ENCODE measurements around the gene ART1. TPM values are rescaled to one million over a fixed set of nuclear protein-coding genes. Genes with fewer than 3 reads are reported as not detected.
A peak's percentile ranks its signal among the peaks of the same experiment; 100 is the strongest.

The ART1 gene
- total and polyA plus RNA-seq, 2 of the 8 experiments (the other 6 are each of a cell fraction or from before 2014, with no cell fraction given) = not detected

DNA sequence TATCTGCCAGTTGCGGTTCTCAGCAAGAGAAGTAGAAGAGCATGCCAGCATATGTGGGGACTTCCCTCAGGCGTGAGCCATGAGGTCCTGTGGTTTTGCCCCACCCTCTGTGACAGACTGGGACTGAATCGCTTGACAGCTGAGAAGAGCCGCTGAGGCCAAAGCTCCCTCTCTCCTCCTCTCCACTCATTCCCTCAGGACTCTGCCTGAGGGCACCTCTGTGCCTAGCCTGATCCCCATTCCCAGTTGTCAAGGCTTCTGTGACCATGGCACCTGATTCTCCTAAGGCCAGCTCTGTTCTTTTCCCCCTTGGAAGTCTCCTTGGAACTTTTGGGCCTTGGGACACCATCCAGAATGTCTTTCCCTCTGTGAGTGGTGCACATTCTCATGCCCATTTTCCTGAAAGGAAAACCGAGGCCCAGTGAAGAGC lies 30.2 kb upstream of the ART1 start:
- no peak overlapping the region for H2BK120ac ChIP-seq (replicated peaks; ENCODE audit: low read depth, low read length)
- H3K36me3 ChIP-seq (ENCODE audit: control insufficient read depth in 2 of 4, insufficient read depth in 4 of 4, low read length in 3 of 4) = no peaks in the 10 kb centered on the region
- ChIA-PET POLR2A (ENCODE audit: partially characterized antibody) (no interaction called here), CTCF (ENCODE audit: partially characterized antibody) (interaction anchor here (1.0 to 1.6 kb wide), 5 partner anchors 11 to 234 kb away, joined by 3 to 5 read pairs (median 4); no protein-coding TSS in a partner anchor)
- H3K9me3 ChIP-seq (ENCODE audit: insufficient read depth in 2 of 2, low read depth in 1 of 2, low read length in 1 of 2) = 0 out of 4 replicates have a peak, but pooled peaks cover 0 to 3% of the 10 kb centered on the region in 2 experiments
- no peak overlapping the region for H3K56ac ChIP-seq (replicated peaks; ENCODE audit: insufficient read length, low read depth, low read length)
- 97% methylated on average over 5 of the region's 5 CpGs; no CpG with 5 or more reads in 1 of the 2 experiments for WGBS, 2 experiments (ENCODE audit: extremely low coverage in 1 of 2, insufficient coverage in 1 of 2, insufficient read length in 1 of 2, insufficient replicate concordance in 2 of 2, low coverage in 1 of 2, low lambda C conversion rate in 2 of 2, missing lambda C conversion rate in 1 of 2)
- H4K8ac ChIP-seq (ENCODE audit: extremely low read depth, insufficient read depth, low read length) = no peak overlapping the region
- no peaks in the 10 kb centered on the region for H4K20me1 ChIP-seq (replicated peaks in 1 of 2; ENCODE audit: control insufficient read depth in 1 of 2, insufficient read depth in 2 of 2, low read length in 2 of 2)
- H3K23me2 ChIP-seq (ENCODE audit: low read depth, low read length) = no peaks in the 10 kb centered on the region; the same call in 1 of the 2 replicates
- H3K18ac ChIP-seq (ENCODE audit: extremely low read depth, low read length) = no peak overlapping the region
- H3K4me1 ChIP-seq (replicated peaks in 1 of 4; ENCODE audit: control insufficient read depth in 3 of 4, insufficient read depth in 4 of 4, low read length in 3 of 4) = peaks cover 0 to 2% (median 0%) of the 10 kb centered on the region in 4 experiments; a peak in 3 of 7 replicates
- no peaks in the 10 kb centered on the region for H3K79me1 ChIP-seq (ENCODE audit: low read depth, low read length)
- no peaks in the 10 kb centered on the region for H3K79me2 ChIP-seq (ENCODE audit: control insufficient read depth in 1 of 2, insufficient read depth in 2 of 2, low read length in 2 of 2)
- no peak overlapping the region for H3K4ac ChIP-seq (replicated peaks; ENCODE audit: insufficient read length, low read depth, low read length)
- H2BK5ac ChIP-seq (ENCODE audit: low read depth, low read length) = no peak overlapping the region; the same call in 1 of the 2 replicates
- H3K27ac ChIP-seq (ENCODE audit: low read depth, low read length) = no peak overlapping the region
- FAIRE-seq (no peak), DNase-seq (ENCODE audit: low read depth in 1 of 2, low spot score in 2 of 2) (no peak)
- H2BK20ac ChIP-seq (ENCODE audit: low read length) = 0 out of 2 replicates have a peak overlapping the region, but pooled peaks have one; percentile 13
- no peak overlapping the region for H2AFZ ChIP-seq (ENCODE audit: low read length)
- TF ChIP-seq SP1 (IDR thresholded peaks at IDR 0.05; ENCODE audit: low read depth, low read length) = no peak
- no peak for TF ChIP-seq RAD21 (IDR thresholded peaks at IDR 0.05 in 1 of 2, conservative IDR thresholded peaks at IDR 0.05 in 1 of 2; ENCODE audit: low read depth in 2 of 2, low read length in 2 of 2)
- TF ChIP-seq EGR1 (IDR thresholded peaks at IDR 0.05; ENCODE audit: borderline replicate concordance, low read depth, low read length) = no peak
- TF ChIP-seq TBP (IDR thresholded peaks at IDR 0.05; ENCODE audit: low read depth, low read length) = no peak
- TF ChIP-seq SP4 (IDR thresholded peaks at IDR 0.05; ENCODE audit: low read length) = no peak
- no peak for TF ChIP-seq CHD1 (IDR thresholded peaks at IDR 0.05; ENCODE audit: low read depth, low read length)
- TF ChIP-seq GTF2F1 (IDR thresholded peaks at IDR 0.05; ENCODE audit: borderline replicate concordance, low read depth, low read length) = no peak
- TF ChIP-seq, protein P1, sequence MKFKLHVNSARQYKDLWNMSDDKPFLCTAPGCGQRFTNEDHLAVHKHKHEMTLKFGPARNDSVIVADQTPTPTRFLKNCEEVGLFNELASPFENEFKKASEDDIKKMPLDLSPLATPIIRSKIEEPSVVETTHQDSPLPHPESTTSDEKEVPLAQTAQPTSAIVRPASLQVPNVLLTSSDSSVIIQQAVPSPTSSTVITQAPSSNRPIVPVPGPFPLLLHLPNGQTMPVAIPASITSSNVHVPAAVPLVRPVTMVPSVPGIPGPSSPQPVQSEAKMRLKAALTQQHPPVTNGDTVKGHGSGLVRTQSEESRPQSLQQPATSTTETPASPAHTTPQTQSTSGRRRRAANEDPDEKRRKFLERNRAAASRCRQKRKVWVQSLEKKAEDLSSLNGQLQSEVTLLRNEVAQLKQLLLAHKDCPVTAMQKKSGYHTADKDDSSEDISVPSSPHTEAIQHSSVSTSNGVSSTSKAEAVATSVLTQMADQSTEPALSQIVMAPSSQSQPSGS (IDR thresholded peaks at IDR 0.05; ENCODE audit: low read length) = no peak
- TF ChIP-seq CHD2 (IDR thresholded peaks at IDR 0.05; ENCODE audit: low read length) = no peak
- TF ChIP-seq EZH2 (IDR thresholded peaks at IDR 0.05; ENCODE audit: low read depth, low read length, severe bottlenecking) = no peak
- TF ChIP-seq, protein P2, sequence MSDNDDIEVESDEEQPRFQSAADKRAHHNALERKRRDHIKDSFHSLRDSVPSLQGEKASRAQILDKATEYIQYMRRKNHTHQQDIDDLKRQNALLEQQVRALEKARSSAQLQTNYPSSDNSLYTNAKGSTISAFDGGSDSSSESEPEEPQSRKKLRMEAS (IDR thresholded peaks at IDR 0.05) = no peak
- H4K5ac ChIP-seq (ENCODE audit: insufficient read length, low read depth, low read length) = no peak overlapping the region
- peak overlapping the region; percentile 83; the same call in 1 of the 2 replicates for H2BK15ac ChIP-seq (ENCODE audit: low read length)
- no peaks in the 10 kb centered on the region for H3K27me3 ChIP-seq (replicated peaks in 1 of 4; ENCODE audit: control insufficient read depth in 3 of 4, extremely low read depth in 1 of 4, insufficient read depth in 3 of 4, low read length in 3 of 4)
- H3K4me2 ChIP-seq (ENCODE audit: insufficient read depth in 1 of 2, low read depth in 2 of 2, low read length in 2 of 2) = no peak overlapping the region
- no peak overlapping the region for H3K23ac ChIP-seq (ENCODE audit: insufficient read length)
- H3K14ac ChIP-seq (ENCODE audit: insufficient read length) = no peak overlapping the region
- H2BK12ac ChIP-seq (ENCODE audit: low read depth, low read length) = 0 out of 2 replicates have a peak overlapping the region, but pooled peaks have one; percentile 90
- no peak overlapping the region for H2AK5ac ChIP-seq (ENCODE audit: low read depth, low read length)
- no peak overlapping the region for H3K9ac ChIP-seq (replicated peaks in 1 of 4; ENCODE audit: extremely low read depth in 1 of 4, low read depth in 3 of 4, low read length in 3 of 4)
- peak overlapping the region; percentile 47 for H4K91ac ChIP-seq (replicated peaks; ENCODE audit: insufficient read length, low read length)
- H3K4me3 ChIP-seq (ENCODE audit: extremely low read depth in 1 of 4, insufficient read depth in 2 of 4, low read depth in 3 of 4, low read length in 4 of 4) = no peak overlapping the region

All from H1 (cell line).